Measurements from ENCODE around the gene FBF1. TPM values are rescaled to one million over a fixed set of nuclear protein-coding genes. Genes with fewer than 3 reads are reported as not detected.

The FBF1 gene
- total and polyA plus RNA-seq, 2 donors (not counting 3 experiments of a cell fraction or from before 2014, with no cell fraction given) = 4.9 to 9.4 TPM

DNA sequence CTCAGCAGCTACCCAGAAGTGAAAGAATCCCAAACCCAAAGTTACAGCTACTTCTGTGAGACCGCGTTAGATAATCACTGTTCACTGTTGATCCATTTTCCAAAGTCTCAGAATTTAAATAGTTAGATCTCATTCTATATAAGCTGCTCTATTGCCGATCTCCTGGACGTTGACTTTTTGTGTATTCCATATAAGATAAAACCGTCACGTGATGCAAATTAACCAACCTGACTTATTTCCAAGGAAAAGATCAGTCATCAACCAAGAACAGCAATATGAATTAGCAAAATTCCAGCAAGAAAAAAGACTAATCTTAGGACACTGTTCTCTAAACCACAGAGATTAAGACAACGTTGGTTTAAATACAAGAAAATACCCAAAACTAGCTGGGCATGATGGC is 29.8 kb upstream of the FBF1 start:
- peaks cover 9% of the 10 kb centered on the region for H3K79me2 ChIP-seq (ENCODE audit: control insufficient read depth, insufficient read depth, low read length)
- intact Hi-C loops (cut with micrococcal nuclease) (loop anchor here (1.0 to 2.0 kb wide), 3 partner anchors 9 to 66 kb away; partner anchors contain the start of genes ACOX1, FBF1, MRPL38 and TEN1), dilution Hi-C loops (cut with MboI; ENCODE audit: extremely low pct_ligation_motif_present, low sequenced_read_pairs) (no loop called here)
- no peak for TF ChIP-seq POLR2A (IDR thresholded peaks at IDR 0.05; ENCODE audit: low read depth, low read length)
- TF ChIP-seq MYC (IDR thresholded peaks at IDR 0.05; ENCODE audit: low read depth, low read length) = no peak
- TF ChIP-seq FOS (IDR thresholded peaks at IDR 0.05; ENCODE audit: borderline replicate concordance, insufficient read depth, low read length) = no peak
- TF ChIP-seq GATA2 (IDR thresholded peaks at IDR 0.05; ENCODE audit: insufficient read depth, insufficient read length, low read depth, low read length) = no peak
- TF ChIP-seq MAX (IDR thresholded peaks at IDR 0.05; ENCODE audit: insufficient read depth, insufficient read length) = no peak
- no peak for TF ChIP-seq POLR2AphosphoS5 (IDR thresholded peaks at IDR 0.05; ENCODE audit: insufficient read depth, low read depth, low read length)
- no peak for TF ChIP-seq JUN (IDR thresholded peaks at IDR 0.05; ENCODE audit: borderline replicate concordance, insufficient read depth, insufficient read length, low read depth)
- TF ChIP-seq, protein P1, sequence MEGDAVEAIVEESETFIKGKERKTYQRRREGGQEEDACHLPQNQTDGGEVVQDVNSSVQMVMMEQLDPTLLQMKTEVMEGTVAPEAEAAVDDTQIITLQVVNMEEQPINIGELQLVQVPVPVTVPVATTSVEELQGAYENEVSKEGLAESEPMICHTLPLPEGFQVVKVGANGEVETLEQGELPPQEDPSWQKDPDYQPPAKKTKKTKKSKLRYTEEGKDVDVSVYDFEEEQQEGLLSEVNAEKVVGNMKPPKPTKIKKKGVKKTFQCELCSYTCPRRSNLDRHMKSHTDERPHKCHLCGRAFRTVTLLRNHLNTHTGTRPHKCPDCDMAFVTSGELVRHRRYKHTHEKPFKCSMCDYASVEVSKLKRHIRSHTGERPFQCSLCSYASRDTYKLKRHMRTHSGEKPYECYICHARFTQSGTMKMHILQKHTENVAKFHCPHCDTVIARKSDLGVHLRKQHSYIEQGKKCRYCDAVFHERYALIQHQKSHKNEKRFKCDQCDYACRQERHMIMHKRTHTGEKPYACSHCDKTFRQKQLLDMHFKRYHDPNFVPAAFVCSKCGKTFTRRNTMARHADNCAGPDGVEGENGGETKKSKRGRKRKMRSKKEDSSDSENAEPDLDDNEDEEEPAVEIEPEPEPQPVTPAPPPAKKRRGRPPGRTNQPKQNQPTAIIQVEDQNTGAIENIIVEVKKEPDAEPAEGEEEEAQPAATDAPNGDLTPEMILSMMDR (IDR thresholded peaks at IDR 0.05; ENCODE audit: extremely low read depth in 1 of 2, insufficient read depth in 1 of 2, low read depth in 1 of 2, low read length in 2 of 2) = no peak
- no peak for TF ChIP-seq EZH2 (IDR thresholded peaks at IDR 0.05; ENCODE audit: borderline replicate concordance, low read depth, low read length, severe bottlenecking)
- no peaks in the 10 kb centered on the region for H4K20me1 ChIP-seq (replicated peaks; ENCODE audit: control insufficient read depth, extremely low read depth, insufficient read depth, low read length)
- DNase-seq (ENCODE audit: low read depth, low spot score) (no peak), FAIRE-seq (no peak)
- H3K4me1 ChIP-seq (ENCODE audit: control insufficient read depth, extremely low read depth, insufficient read depth, low read length) = peaks cover 17% of the 10 kb centered on the region
- ChIA-PET CTCF (no interaction called here), POLR2A (interaction anchor here (0.6 kb wide), 1 partner anchor 61 kb away, joined by 7 read pairs; no protein-coding TSS in a partner anchor)
- H3K4me3 ChIP-seq (replicated peaks in 1 of 3; ENCODE audit: insufficient read depth in 1 of 3, low read depth in 1 of 3, low read length in 3 of 3) = no peak overlapping the region
- H2AFZ ChIP-seq (ENCODE audit: low read depth, low read length) = no peak overlapping the region
- H3K9me3 ChIP-seq (replicated peaks; ENCODE audit: control insufficient read depth, insufficient read depth, low read length) = no peaks in the 10 kb centered on the region
- no TSS peak for BruUV-seq (replicated peaks)
- H3K4me2 ChIP-seq (ENCODE audit: insufficient read depth, low read length) = peak overlapping the region; percentile 59
- peak overlapping the region; percentile 7 for H3K9ac ChIP-seq (replicated peaks; ENCODE audit: extremely low read depth, insufficient read depth, low read length)
- H3K36me3 ChIP-seq (ENCODE audit: control insufficient read depth in 2 of 2, extremely low read depth in 1 of 2, insufficient read depth in 2 of 2, low read length in 2 of 2) = peaks cover 0 to 4% of the 10 kb centered on the region in 2 experiments
- H3K27ac ChIP-seq (ENCODE audit: insufficient read depth, low read depth, low read length) = peak overlapping the region; percentile 88
- no peaks in the 10 kb centered on the region for H3K9me1 ChIP-seq (replicated peaks; ENCODE audit: control insufficient read depth, extremely low read depth, insufficient read depth, low read length)
- H3K27me3 ChIP-seq (ENCODE audit: control insufficient read depth in 2 of 2, insufficient read depth in 2 of 2, low read length in 2 of 2) = no peaks in the 10 kb centered on the region

Data from endothelial cell of umbilical vein (primary cell).